Measurements from ENCODE around the gene KLF15.

DNA sequence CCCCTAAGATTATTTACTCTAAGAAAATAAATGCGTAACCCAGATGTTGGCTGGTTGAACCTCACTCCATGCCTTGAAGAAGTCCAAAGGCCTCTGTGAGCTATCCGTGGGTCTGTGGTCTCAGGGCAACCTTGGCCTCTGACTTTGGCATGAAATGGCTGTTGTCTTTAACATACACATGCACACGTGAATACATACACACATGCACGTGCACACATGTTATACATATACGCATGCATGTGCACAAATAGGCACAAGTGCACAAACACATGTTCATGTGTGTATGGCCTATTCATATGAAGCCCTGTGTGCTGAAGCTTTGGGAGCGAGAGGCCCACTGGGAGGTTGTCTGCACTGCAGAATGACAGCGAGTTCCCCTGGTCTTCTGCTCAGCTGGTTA lies 50.8 kb downstream of the KLF15 start:
- TF ChIP-seq TAF1 (IDR thresholded peaks at IDR 0.05; ENCODE audit: borderline replicate concordance, low read depth, low read length) (no peak), POLR2AphosphoS5 (IDR thresholded peaks at IDR 0.05; ENCODE audit: low read depth, low read length) (no peak), POLR2A (IDR thresholded peaks at IDR 0.05; ENCODE audit: low read depth, low read length) (no peak)
